ENCODE results near the gene RTEL1. TPM values are rescaled to one million over a fixed set of nuclear protein-coding genes. Genes with fewer than 3 reads are reported as not detected.

The RTEL1 gene
- total RNA-seq, 4 donors from 2014 or later: 8.5 to 38.3 (median 12.7) TPM

- H3K4me3 ChIP-seq (ENCODE audit: low read depth, poor library complexity, severe bottlenecking): peak overlapping the region; percentile 37
- no peak for TF ChIP-seq CTCF (IDR thresholded peaks at IDR 0.05)
- TF ChIP-seq POLR2A (IDR thresholded peaks at IDR 0.05): no peak
- WGBS, 2 donors: 0% methylated on average over 25 of the region's 80 CpGs; no CpG with 5 or more reads in 1 of the 2 donors
- peak in 1 of 2 donors; percentile 87 for DNase-seq (ENCODE audit: low spot score in 2 of 2)
- intact Hi-C loops (cut with DNase I; ENCODE audit: low total_unique reads): no loop called here
Observed at GRCh38 chr20:63740070-63740626, 82.0 kb downstream of the RTEL1 start.

GRCh38 chr20:63740627-63741353, 82.7 kb downstream of the RTEL1 start:
- peak; percentile 89 to 99 for DNase-seq (ENCODE audit: low spot score in 2 of 2)
- 0% methylated on average over 9 to 21 of the region's 29 CpGs for WGBS, 2 donors
- intact Hi-C loops (cut with DNase I; ENCODE audit: low total_unique reads): no loop called here

GRCh38 chr20:63741354-63741675, 83.2 kb downstream of the RTEL1 start:
- no peak overlapping the region for H3K4me3 ChIP-seq (ENCODE audit: low read depth, poor library complexity, severe bottlenecking)
- TF ChIP-seq POLR2A (IDR thresholded peaks at IDR 0.05): no peak
- no peak for TF ChIP-seq CTCF (IDR thresholded peaks at IDR 0.05)
- WGBS, 2 donors: 21 to 22% methylated on average over 5 to 6 of the region's 6 CpGs
- DNase-seq (ENCODE audit: low spot score in 2 of 2): no peak
- intact Hi-C loops (cut with DNase I; ENCODE audit: low total_unique reads): no loop called here

More at GRCh38 chr20:63740627-63741353, 82.7 kb downstream of the RTEL1 start:
- TF ChIP-seq POLR2A (IDR thresholded peaks at IDR 0.05) (no peak), CTCF (IDR thresholded peaks at IDR 0.05) (peak in 1 of 3 donors; percentile 38)
- peak overlapping the region; percentile 37 for H3K4me3 ChIP-seq (ENCODE audit: low read depth, poor library complexity, severe bottlenecking)

GRCh38 chr20:63741676-63742380, 83.7 kb downstream of the RTEL1 start:
- no peak overlapping the region for H3K4me3 ChIP-seq (ENCODE audit: low read depth, poor library complexity, severe bottlenecking)
- WGBS, 2 donors: 60 to 75% methylated on average over 27 to 28 of the region's 30 CpGs
- DNase-seq (ENCODE audit: low spot score in 2 of 2): peak in 1 of 2 donors; percentile 87
- intact Hi-C loops (cut with DNase I; ENCODE audit: low total_unique reads): no loop called here
- TF ChIP-seq POLR2A (IDR thresholded peaks at IDR 0.05): no peak
- TF ChIP-seq CTCF (IDR thresholded peaks at IDR 0.05): no peak

GRCh38 chr20:63742381-63743024, 84.4 kb downstream of the RTEL1 start:
- WGBS, 2 donors: 89 to 96% methylated on average over 31 to 36 of the region's 37 CpGs
- intact Hi-C loops (cut with DNase I; ENCODE audit: low total_unique reads): no loop called here
- TF ChIP-seq POLR2A (IDR thresholded peaks at IDR 0.05) (no peak), CTCF (IDR thresholded peaks at IDR 0.05) (no peak)
- DNase-seq (ENCODE audit: low spot score in 2 of 2): no peak
- H3K4me3 ChIP-seq (ENCODE audit: low read depth, poor library complexity, severe bottlenecking): no peak overlapping the region

Measured in lower leg skin (tissue), 4 donors.